Erythroblast (primary cell): ENCODE data around the gene MAP1LC3A.

ENCODE experiments used
- GATA1 ChIP-seq: IDR thresholded peaks from 2 replicates; pipeline ENCODE4 v1.6.1; 2011; ENCODE audit warnings: low read depth, mild to moderate bottlenecking, control low read depth, low read length, moderate library complexity
- POLR2A ChIP-seq: IDR thresholded peaks from 2 replicates; pipeline ENCODE4 v1.6.1; 2011; ENCODE audit warnings: mild to moderate bottlenecking, low read length

GRCh38 chr20:34540596-34541263 lies 17.8 kb upstream of the MAP1LC3A start:
- TF ChIP-seq POLR2A = no peak
- no peak for TF ChIP-seq GATA1
